GM18520 (cell line): ENCODE data around the gene KIAA1671.
"Not testable (repeated sequence)": the region's sequence is repeated elsewhere in the genome, so short reads cannot be mapped to it uniquely, and the experiment has no call there.

Experiments used
- ATAC-seq: cut with Tn5 transposase; IDR thresholded peaks from one replicate; pipeline ENCODE4 v1.9.1; 2021; ENCODE audit not compliant: unreplicated experiment

The KIAA1671 gene

GRCh38 chr22:25161916-25162530 is 209.5 kb downstream of the KIAA1671 start:
- ATAC-seq, result no peak

GRCh38 chr22:25162561-25162960 is 210.0 kb downstream of the KIAA1671 start:
- no peak for ATAC-seq

DNA sequence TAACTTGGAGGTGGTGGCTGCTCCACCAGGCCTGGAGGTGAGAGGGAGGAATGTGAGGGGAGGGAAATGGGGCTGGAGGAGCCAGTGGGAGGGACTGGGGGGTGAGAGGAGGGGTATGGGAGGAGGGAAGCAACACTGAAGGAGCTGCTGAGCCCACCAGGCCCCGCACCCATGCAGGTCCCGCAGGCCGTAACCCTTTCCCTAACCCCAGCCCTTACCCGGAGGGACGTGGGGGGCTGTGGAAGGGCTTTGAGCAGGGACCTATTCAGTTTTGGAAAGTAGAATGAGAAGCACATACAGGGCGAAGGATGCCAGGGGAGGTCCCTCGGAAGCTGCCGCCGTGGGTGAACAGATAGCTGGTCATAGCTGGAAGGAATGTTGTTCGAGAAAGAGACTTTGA is 213.3 kb downstream of the KIAA1671 start:
- no peak for ATAC-seq

DNA sequence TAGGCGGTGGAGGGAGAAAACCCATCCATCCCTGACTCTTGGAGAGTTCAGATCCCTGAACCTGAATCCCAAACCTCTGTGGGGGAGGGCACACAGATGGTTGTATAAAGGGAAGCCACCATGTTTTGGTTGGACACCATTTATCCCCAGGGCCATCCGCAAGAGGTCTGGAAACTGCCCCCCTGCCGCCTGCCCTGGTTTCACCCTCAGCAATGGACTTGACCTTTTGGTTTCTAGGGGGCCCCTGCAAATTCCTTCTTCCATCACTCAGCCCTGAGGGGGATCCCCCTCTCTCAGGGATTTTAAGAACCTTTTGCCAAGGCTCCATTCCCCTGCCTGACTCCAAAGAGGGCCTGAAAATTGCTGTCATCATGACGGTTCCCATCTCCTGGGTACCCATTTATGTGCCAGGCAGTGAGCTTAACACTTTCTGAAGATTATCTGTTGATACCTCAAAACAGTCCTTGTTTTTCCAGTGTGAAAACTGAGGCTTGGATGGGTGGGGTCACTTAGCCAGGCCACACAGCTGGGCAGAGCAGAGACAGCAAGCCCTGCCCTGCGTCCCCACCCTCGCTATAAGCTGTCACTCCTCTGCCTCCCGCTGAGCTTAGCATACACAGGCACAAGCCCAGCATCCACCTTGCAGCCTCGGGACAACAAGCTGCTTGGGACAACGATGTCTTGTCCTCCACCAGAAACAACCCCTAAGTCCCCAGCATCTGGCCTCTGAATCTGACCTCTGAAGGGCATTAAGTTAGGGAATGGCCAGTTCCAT is 213.9 kb downstream of the KIAA1671 start:
- ATAC-seq, result no peak

DNA sequence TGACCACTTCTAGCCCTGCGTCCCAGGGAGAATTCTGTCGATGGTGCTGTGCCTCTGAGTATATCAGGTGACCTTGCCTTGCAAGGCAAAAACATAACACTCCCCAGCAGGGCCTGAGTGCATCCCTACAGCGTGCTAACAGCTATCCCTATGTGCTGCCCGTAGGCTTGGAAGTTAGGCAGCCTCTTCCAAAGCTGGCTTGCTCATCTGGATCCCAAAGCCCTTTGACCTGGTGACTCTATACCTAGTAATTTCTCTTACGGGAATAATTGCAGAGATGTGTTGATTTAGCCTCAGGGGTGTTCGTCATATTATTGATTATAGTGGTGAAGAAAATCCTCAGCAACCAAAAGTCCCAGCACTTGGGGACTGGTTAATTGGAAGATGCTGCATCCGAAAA is 214.6 kb downstream of the KIAA1671 start:
- ATAC-seq, result no peak

GRCh38 chr22:25167834-25168601 is 215.5 kb downstream of the KIAA1671 start:
- no peak for ATAC-seq

- ATAC-seq, result no peak
These were observed 216.9 kb downstream of the KIAA1671 start for GRCh38 chr22:25169278-25170031.

DNA sequence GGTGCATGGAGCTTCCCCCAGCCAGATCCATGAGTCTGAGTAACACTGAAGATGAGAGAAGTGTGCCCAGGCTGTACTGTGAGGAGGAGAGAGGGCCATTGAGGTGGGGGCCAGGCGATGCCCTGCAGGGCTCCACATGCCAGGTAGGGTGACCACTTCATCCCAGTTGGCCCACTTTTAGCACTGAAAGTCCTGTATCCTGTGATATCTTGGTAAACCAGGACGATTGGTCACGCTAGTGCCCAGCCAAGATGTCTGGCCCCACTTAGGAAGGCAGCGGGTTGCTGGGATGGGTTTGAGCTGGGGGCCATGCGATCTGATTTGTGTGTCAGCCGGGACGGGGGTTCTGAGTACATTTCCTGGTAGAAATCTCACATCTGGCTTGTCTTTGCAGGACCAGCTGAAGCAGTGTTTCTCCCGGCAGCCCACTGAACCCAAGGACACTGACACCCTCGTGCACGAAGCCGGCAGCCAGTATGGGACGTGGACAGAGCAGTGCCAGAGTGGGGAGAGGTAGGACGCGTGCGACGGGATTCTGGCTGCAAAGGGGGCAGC is 218.0 kb downstream of the KIAA1671 start:
- ATAC-seq, result no peak

- ATAC-seq, result no peak
These were observed 219.6 kb downstream of the KIAA1671 start for GRCh38 chr22:25172153-25172552.

DNA sequence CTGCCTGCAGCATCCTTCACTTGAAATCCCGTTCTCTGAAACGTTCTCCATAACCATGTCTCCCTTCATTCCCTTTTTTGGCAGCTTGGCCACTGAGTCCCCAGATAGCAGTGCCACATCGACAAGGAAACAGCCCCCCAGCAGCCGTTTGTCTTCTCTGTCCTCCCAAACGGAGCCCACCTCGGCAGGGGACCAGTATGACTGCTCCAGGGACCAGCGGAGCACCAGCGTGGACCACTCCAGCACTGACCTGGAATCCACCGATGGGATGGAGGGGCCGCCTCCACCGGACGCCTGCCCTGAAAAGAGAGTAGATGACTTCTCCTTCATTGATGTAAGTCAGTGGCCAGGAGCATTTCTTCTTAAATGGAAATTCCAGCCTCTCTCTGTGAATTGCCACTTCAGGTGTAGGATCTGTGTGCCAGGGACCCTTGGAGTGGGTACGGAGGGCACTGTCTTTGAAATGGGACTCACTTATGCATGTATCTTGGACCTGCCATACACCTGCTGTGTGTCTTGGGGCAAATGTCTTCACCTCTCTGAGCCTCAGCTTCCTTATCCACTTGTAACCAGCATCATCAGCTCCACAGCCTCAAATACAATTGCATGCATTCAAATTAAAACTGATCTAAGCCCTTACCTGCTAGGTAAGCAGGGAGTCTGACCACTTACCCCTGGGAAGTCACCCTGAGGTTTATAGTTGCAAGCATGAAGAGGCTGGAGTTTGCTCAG is 221.8 kb downstream of the KIAA1671 start:
- no peak for ATAC-seq

- no peak for ATAC-seq
These were observed 222.4 kb downstream of the KIAA1671 start for GRCh38 chr22:25174888-25175411.

GRCh38 chr22:25176175-25176574 is 223.7 kb downstream of the KIAA1671 start:
- no peak for ATAC-seq

GRCh38 chr22:25176799-25177198 is 224.3 kb downstream of the KIAA1671 start:
- ATAC-seq, result no peak

- ATAC-seq, result no peak
These were observed 224.7 kb downstream of the KIAA1671 start for GRCh38 chr22:25177226-25177625.

GRCh38 chr22:25177895-25178294 is 225.4 kb downstream of the KIAA1671 start:
- no peak for ATAC-seq

- not testable (repeated sequence) for ATAC-seq
These were observed 225.8 kb downstream of the KIAA1671 start for GRCh38 chr22:25178348-25178747.

- ATAC-seq, result not testable (repeated sequence)
These were observed 226.5 kb downstream of the KIAA1671 start for GRCh38 chr22:25178869-25179631.

DNA sequence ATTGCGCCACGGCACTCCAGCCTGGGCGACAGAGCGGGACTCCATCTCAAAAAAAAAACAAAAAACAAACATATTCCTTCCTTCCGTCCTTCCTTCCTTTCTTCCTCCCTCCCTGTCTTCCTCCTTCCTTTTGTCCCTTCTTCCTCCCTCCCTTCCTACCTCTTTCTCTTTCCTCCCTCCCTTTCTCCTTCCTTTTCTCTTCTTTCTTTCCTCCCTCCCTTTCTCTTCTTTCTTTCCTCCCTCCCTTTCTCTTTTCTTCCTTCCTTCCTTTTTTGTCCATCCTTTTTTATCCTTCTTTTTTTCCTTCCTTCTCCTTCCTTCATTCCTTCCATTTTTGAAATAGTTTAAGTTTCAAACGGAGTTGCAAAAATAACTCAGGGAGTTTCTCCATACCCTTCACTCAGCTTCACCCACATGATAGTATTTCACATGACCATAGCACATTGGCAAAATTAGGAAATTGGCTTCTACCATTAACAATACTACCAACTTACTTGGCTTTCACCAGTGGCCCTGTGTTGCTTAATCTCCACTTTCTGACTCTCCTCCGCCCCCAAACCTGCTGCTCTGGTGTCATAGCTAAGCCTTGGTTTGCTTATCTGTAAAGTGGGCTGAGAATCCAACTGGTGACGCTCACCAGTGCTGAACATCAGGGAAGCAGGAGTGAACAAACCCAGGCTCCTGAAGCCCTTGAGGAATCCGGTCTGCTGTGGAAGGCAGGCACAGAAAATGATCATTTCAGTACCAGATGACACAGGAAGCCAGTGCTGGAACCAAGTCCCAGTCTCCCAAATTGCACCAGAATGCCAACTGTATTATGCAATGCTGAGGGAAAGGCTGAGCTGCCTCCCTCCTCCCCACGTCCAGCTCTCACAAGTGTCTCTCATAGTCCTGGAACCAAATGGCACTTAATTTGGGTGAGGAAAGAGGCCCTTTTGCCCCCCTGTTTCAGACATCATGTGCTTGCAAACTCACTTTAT is 229.9 kb downstream of the KIAA1671 start:
- ATAC-seq, result no peak
